Esophagus squamous epithelium (tissue), 4 donors: Measurements from ENCODE around the gene EPB41L2.

Experiments
- POLR2A ChIP-seq, 4 donors: fragments of 450-650 bp; IDR thresholded peaks; one replicate each; pipeline ENCODE4 v1.6.1; 2017; ENCODE audit warnings: antibody characterized with exemption in 4 of 4, mild to moderate bottlenecking in 4 of 4, moderate library complexity in 3 of 4
- TF ChIP-seq, protein P1 (sequence below), 6 experiments: fragments of 450-650 bp in 4 of 6; fragments of 200-600 bp in 2 of 6; sonication (generic) in 2 of 6; IDR thresholded peaks; one replicate each; pipeline ENCODE4 v1.5.1; 2016 to 2019; ENCODE audit warnings: antibody characterized with exemption in 6 of 6, mild to moderate bottlenecking in 4 of 6, moderate library complexity in 4 of 6

DNA sequence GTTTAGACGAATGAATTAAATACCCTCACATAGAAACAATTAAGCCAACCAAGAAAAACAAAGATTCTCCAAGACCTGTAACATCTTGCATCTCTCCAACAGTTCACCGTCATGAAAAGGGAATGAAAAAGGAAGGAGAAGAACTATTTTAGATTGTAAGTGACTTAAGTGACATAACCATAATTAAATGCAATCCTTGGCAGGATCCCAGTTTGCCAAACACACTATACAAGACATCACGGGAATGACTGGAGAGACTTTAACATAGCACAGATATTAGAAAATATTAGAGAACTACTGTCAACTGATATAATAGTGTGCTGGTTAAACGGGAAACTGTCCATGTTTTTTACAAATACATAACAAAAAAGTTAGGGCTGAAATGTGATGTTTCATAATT is 22.2 kb downstream of the EPB41L2 start:
- TF ChIP-seq, protein P1, sequence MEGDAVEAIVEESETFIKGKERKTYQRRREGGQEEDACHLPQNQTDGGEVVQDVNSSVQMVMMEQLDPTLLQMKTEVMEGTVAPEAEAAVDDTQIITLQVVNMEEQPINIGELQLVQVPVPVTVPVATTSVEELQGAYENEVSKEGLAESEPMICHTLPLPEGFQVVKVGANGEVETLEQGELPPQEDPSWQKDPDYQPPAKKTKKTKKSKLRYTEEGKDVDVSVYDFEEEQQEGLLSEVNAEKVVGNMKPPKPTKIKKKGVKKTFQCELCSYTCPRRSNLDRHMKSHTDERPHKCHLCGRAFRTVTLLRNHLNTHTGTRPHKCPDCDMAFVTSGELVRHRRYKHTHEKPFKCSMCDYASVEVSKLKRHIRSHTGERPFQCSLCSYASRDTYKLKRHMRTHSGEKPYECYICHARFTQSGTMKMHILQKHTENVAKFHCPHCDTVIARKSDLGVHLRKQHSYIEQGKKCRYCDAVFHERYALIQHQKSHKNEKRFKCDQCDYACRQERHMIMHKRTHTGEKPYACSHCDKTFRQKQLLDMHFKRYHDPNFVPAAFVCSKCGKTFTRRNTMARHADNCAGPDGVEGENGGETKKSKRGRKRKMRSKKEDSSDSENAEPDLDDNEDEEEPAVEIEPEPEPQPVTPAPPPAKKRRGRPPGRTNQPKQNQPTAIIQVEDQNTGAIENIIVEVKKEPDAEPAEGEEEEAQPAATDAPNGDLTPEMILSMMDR (IDR thresholded peaks at IDR 0.05), result no peak
- TF ChIP-seq POLR2A (IDR thresholded peaks at IDR 0.05), result no peak
